Measurements from ENCODE around the gene SERP1.

Gene SERP1

DNA sequence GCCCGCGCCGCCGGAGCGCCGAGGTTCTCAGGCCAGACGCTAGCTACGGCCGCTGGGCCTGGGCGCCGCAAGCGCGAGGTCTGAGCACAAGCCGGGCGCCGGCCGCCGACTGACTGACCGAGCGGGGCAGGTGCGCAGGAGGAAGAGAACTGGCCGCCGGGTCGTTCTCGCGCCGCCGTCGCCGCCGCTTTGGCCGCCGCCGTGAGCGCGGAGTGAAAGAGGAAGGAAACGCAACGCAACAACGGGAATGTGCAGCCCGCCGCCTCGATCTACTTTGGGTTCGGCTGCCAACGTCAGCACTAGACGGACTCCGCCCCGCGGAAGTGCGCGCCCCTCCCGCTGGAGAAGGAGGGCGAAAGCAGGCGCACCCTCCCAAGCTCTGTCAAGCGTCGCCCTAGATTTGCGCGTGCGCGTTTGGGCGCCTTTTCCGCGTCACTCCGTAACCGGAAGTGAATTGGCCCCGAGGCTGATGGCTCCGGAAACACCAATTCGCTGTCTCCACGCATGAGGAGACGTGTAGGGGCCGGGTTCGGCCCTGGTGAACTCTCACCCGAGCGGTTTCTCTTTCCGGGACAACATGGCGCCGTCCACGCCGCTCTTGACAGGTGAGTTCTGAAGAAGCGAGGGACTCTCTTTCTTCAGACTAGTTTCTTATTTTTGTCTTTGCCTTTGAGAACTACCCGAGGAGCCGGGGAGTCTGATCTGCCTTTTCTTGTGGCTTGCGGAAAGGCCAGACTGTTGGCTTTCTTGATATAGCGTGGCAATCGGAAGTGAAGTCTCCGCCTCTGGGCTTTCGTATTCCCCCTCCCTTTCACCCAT lies at the start of gene SERP1, which contains the start of gene EIF2A:
Gene SERP1, minus strand, starts transcription at position 271 of the 819 bp plus-strand sequence. CDS start 361 bp downstream, outside the sequence.
Gene EIF2A, plus strand, starts transcription at position 562 of the 819 bp plus-strand sequence. Its CDS starts 16 bp downstream, at position 578.
- DNase-seq = peak; percentile 100

GRCh38 chr3:150594150-150594549 lies 47.9 kb upstream of the SERP1 start:
- no peak for DNase-seq

- no peak for DNase-seq
Measured at GRCh38 chr3:150589759-150590158, 43.5 kb upstream of the SERP1 start.

DNA sequence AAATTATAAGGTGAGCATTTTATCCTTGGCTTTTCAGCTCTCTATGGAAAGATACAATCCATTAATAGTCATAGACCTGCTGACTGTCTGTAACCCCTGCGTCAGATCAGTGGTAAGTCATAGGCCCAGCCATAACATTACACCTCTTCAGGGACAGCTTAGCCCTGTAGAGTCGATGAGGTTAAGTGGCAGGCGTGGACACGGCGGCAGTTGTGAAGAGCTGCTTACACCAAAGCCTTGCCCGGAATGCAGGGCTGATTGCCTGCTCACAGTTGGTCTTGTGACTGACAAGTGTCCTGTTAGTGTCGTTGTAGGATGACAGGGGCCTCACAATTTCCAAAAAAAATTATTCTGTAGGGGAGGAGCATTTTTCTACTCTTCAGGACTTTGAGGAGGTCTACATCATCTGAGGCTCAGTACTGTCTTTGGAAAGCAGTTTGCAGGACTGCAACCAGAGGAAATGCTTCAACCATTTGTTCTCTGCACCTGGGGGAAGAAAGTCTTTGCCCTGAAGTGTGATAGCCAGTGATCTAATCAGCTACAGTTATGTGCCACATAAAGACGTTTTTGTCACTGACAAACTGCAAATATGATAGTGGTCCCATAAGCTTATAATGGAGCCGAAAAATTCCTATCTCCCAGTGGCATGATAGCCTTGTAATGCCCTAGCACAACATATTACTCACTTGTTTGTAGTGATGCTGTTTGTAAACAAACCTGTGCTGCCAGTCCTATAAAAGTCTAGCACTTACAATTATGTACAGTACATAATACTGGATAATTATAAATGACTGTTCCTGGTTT lies 41.9 kb upstream of the SERP1 start:
- no peak for DNase-seq

DNA sequence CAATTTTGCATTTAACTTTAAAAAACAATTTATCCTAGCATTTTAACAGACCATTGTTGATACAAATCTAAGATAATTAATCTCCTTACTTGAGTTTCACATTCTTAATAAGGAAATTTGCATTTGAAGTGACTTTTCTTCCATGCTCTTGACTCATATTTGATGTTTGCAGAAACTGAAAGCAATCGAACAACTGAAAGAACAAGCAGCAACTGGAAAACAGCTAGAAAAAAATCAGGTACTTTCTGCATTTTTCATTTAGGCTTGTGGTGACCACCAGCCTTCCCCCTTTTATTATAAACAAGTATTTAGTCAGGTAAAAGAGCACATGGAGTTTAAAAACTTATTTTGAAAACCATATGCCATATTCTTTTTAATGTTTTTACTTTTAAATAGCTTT lies 36.7 kb upstream of the SERP1 start:
- DNase-seq = no peak

- DNase-seq = no peak
Measured at GRCh38 chr3:150582620-150583019, 36.3 kb upstream of the SERP1 start.

GRCh38 chr3:150581174-150581573 lies 34.9 kb upstream of the SERP1 start:
- DNase-seq = no peak

- no peak for DNase-seq
Measured at GRCh38 chr3:150577855-150578254, 31.6 kb upstream of the SERP1 start.

- DNase-seq = no peak
Measured at GRCh38 chr3:150567328-150567727, 21.0 kb upstream of the SERP1 start.

DNA sequence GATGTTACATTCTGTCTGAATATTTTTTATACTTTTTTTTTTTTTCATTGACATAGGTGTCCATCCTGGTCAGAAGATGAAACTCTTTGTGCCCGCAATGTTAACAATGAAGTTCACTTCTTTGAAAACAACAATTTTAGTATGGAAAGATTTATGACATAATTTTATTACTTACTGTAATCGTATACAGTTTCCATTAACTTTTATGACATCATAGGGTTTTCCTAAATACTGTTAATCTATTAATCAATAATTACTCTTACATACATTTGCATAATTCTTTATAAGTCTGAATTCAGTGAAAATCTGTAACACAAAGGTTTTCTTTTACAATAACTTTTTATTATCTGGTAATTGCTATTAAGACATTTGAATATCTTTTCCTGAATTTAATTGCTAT lies 17.9 kb upstream of the SERP1 start:
- DNase-seq = no peak

DNA sequence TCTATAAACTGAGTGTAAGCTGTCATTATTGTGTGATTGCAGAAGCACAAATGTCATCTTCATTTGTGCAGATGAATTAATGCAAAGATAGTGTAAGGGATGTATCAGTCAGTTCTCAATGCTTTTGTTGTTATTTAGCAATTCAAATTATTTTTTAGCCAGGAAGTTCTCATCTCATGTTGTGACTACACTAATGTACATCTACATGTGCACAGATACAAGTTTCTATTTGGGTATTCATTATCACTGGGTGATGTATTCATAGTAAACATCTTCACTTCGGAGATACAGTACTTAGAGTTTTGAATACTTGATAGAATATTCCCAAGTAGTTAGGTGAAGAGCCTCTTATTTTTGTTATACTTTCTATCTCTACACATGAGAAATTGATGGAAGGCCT lies 11.4 kb upstream of the SERP1 start:
- DNase-seq = no peak

DNA sequence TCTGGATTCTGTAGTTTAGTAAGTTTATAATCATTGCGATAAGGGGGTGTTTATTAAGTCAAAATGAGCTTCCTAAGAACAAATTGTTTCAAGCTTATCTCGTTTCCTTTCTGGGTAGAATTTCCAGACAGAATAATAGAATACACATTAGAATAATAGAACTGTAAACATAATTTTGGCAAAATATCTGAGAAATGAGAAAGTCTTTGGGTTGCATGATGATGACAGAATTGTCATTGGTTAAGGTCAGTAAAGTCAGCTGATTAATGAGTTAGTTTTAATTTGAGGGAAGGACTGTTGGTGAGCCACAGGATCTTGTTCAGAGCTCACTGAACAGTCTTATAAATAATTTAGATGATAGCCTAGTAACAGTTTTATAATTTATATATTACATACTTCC lies 10.5 kb upstream of the SERP1 start:
- DNase-seq = no peak

DNA sequence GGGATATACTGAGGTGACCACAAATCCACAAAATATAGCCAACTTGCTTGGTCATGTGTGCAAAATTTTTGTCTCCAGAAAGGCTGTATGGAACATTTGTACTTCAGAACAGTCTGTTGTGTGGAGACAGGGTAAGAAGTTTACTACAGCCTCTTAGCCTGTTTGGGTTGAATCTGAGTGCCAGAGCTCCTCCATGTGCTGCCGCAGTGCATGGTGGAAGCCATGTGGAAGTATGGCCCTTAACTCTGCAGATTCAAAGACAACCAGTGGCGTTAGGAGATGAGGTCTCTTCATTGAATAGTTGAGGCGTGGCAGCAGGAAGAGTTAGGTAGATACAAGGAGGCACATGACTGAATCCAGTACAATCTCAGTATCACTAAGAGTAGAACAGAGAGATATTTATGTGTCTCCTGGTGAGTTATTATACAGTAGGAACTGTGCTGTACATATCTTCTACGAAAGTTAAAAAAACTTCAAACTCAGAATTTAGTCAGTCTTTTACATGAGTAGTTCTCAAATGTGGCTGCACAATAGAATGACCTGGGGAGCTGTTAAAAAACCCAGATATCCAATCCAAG lies 9.7 kb upstream of the SERP1 start:
- DNase-seq = no peak

DNA sequence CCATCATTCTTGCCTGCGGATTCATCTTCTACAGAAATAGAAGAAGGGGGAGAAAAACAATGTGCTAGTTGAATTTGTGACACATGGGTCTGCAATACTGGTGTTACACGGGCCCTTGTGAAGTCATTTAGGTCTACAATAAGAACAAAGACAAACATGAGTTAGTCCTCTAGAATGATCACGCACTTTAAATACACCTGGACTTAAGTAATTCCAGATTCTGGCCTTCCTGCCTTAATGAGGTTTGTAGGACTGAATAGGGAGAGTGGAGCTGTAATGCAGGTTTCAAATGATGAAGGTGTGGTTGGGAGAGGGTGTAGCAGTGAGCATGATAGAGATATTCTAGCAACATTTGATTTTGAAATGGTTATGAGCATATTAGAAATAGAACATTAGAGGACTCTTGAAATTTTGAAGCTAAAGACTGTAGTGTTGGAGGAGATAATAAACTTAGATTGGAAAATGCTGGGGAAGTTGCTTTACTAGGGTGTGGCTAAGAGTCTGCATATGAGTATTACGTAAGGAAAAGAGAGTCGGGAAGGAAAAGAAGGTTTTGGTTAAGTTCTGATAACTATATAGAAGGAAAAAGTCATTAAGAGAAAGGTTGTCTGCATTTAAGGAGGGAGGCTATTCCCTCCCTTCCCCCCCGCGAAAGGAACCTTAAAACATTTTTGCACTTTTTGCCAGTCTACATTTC lies 897 bp upstream of the SERP1 start:
- peak; percentile 31 for DNase-seq

DNA sequence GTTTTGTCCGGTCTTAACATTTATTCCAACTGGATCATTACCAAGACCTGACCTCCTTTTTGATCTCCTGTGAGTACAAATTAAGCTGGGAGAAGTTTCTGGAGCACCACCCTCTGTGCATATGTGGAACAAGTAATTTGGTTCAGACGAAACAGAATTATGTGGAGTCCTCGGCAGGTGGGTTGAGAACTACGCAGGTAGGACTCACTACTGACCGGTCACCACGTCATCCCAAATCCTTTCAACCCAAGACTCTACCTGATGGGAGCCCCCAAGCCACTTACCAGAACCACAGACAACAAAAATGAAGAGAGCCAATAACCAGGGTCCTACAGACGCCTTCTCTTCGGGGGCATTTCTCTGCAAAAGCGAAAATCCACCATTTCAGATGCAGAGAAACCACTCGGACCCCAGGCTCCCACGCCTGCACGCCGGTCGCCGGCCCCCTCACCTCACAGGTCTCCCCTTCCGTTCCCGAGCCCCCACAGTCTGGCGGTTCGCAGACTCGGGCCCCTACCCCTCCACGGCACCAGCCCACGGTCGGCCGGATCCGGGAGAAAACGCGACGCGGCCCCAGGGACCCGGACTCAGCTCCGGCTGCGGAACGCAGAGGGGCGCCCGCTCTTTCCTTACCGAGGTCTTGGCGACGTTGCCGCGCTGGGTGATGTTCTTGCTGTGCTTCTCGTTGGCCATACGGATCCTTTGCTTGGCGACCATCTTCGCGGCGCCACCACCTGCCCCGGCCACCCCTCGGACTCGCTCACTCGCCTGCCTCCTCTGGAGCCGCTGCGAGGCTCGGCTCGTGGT lies 674 bp downstream of the SERP1 start:
- peak; percentile 49 for DNase-seq

GRCh38 chr3:150544726-150545125 lies 1.6 kb downstream of the SERP1 start:
- no peak for DNase-seq

GRCh38 chr3:150544041-150544440 lies 2.3 kb downstream of the SERP1 start:
- no peak for DNase-seq

DNA sequence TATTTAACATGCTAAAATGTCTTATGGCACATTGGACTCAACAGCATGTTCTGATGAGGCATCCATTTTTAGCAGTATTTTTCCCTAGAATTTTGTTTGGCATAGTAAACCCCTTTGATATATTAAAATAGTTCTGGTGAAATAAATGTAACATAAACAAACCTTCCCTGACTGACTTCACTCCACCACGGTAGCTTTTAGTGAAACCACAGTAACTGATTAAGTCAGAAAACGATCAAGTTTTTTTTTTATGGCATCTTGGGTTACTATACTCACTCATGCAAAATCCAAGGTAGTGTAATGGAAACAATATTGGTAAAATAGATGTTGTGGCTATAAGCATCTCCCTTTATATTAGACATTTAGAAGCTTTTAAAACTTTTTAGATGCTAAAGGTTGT lies 2.8 kb downstream of the SERP1 start:
- no peak for DNase-seq

DNA sequence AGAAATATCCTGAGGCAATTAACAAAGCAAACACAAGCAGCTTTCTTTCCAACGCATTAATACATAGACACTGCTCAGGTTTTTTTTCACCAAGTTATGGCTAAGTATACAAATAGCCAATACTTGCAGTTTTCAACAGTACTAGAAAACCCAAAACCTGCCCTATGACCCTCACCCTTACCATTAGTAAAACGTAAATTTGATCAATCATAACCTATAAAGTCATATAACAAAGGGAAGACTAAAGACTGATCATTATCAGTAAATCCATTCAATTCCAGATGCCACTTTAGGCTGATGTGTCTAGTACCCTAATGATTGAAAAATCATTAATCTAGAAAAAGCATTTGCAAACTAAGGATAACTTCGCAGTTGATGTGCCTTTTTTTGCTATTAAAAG lies 3.2 kb downstream of the SERP1 start:
- DNase-seq = no peak

- DNase-seq = no peak
Measured at GRCh38 chr3:150540991-150541390, 5.3 kb downstream of the SERP1 start.

DNA sequence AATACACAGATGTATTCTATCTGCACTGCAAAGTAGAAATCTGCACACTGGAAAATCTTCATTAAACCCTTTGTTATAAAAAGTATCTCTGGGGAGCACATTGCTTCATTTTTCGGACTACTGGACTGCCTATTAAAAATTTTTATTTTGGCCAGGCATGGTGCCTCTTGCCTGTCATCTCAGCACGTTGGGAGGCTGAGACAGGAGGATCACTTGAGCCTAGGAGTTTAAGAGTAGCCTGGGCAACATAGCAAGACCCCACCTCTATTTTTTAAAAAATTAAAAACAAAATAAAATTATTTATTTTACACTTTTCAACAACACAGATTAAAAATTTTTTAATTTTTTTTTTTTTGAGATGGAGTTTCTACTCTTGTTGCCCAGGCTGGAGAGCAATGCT lies 6.0 kb downstream of the SERP1 start:
- no peak for DNase-seq

All from NCI-H1436 (cell line).